Measurements from ENCODE around the gene KCTD13. TPM values are rescaled to one million over a fixed set of nuclear protein-coding genes. Genes with fewer than 3 reads are reported as not detected.
A peak's percentile ranks its signal among the peaks of the same experiment; 100 is the strongest.

The KCTD13 gene
- total RNA-seq, 3 donors from 2014 or later = 14.3 to 20.5 (median 18.7) TPM

DNA sequence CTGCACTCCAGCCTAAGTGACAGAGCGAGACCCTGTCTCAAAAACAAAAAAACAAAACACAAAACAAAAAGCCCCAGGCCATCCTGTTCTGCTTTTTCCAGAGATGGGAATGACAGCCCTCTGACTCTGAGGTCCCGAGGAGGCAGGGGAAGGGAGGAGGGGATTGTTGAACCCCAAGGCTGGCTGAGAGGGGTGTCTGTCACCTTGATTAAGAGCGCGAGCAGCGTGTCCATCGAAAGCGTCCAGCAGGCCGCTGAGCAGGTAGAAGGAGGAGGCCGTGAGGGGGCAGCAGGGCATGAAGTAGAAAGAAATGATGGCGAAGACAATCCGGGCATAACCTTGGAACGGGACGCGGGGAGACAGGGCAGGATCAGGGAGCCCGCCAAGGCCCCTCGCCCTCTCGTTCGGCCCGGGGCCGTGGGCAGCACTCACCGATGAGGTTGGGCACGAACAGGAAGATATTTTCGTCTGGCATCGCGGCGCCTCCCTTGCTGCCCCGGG is 63.6 kb downstream of the KCTD13 start:
- no peak for DNase-seq (ENCODE audit: low spot score in 2 of 2)
- peak overlapping the region; percentile 90 to 92 for H3K27ac ChIP-seq

DNA sequence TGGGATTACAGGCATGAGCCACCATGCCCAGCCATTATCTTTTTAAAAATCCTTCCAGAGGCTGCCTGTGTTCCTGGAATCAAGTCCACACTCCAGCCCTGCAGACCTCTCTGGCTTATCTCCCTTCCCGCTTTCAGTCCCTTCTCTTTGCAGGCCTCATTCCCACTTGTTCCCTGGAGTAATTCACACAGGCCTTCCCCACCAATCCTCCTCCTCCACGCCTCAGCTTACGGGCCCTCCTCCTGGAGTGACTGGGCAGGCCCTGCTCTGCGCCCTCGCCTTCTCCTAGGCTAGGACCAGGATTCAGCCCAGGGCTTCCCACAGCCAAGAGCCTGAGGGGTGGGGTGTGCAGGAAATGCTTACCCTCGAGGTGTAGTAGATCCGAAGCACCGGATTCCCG is 65.8 kb downstream of the KCTD13 start:
- TF ChIP-seq POLR2AphosphoS5 (IDR thresholded peaks at IDR 0.05) = no peak
- no peak for TF ChIP-seq POLR2A (IDR thresholded peaks at IDR 0.05)
- TF ChIP-seq, protein P1, sequence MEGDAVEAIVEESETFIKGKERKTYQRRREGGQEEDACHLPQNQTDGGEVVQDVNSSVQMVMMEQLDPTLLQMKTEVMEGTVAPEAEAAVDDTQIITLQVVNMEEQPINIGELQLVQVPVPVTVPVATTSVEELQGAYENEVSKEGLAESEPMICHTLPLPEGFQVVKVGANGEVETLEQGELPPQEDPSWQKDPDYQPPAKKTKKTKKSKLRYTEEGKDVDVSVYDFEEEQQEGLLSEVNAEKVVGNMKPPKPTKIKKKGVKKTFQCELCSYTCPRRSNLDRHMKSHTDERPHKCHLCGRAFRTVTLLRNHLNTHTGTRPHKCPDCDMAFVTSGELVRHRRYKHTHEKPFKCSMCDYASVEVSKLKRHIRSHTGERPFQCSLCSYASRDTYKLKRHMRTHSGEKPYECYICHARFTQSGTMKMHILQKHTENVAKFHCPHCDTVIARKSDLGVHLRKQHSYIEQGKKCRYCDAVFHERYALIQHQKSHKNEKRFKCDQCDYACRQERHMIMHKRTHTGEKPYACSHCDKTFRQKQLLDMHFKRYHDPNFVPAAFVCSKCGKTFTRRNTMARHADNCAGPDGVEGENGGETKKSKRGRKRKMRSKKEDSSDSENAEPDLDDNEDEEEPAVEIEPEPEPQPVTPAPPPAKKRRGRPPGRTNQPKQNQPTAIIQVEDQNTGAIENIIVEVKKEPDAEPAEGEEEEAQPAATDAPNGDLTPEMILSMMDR (IDR thresholded peaks at IDR 0.05) = no peak
- no peaks in the 10 kb centered on the region for H3K27me3 ChIP-seq
- no peaks in the 10 kb centered on the region for H3K9me3 ChIP-seq
- H3K36me3 ChIP-seq = no peaks in the 10 kb centered on the region
- intact Hi-C loops (cut with DNase I; ENCODE audit: low total_unique reads) = loop anchor here (10.0 kb wide), 2 partner anchors 55 to 155 kb away; partner anchors contain the start of genes DOC2A and MAZ
- DNase-seq (ENCODE audit: low spot score in 2 of 2) = no peak
- no peak overlapping the region for H3K4me3 ChIP-seq
- H3K27ac ChIP-seq = peak overlapping the region; percentile 13 to 20
- H3K4me1 ChIP-seq = peaks cover 3 to 10% of the 10 kb centered on the region in 2 donors

More for the DNA sequence above, 63.6 kb downstream of the KCTD13 start:
- Histone ChIP-seq H3K9me3 (no peaks in the 10 kb centered on the region), H3K36me3 (no peaks in the 10 kb centered on the region), H3K4me3 (peak overlapping the region; percentile 68 to 97 (median 95)), H3K4me1 (peaks cover 3 to 10% of the 10 kb centered on the region in 2 donors), H3K27me3 (no peaks in the 10 kb centered on the region)
- intact Hi-C loops (cut with DNase I; ENCODE audit: low total_unique reads) = loop anchor here (10.0 kb wide), 2 partner anchors 58 to 152 kb away; partner anchors contain the start of genes DOC2A and MAZ
- TF ChIP-seq, protein P1 (IDR thresholded peaks at IDR 0.05) = no peak
- no peak for TF ChIP-seq POLR2AphosphoS5 (IDR thresholded peaks at IDR 0.05)
- no peak for TF ChIP-seq POLR2A (IDR thresholded peaks at IDR 0.05)

DNA sequence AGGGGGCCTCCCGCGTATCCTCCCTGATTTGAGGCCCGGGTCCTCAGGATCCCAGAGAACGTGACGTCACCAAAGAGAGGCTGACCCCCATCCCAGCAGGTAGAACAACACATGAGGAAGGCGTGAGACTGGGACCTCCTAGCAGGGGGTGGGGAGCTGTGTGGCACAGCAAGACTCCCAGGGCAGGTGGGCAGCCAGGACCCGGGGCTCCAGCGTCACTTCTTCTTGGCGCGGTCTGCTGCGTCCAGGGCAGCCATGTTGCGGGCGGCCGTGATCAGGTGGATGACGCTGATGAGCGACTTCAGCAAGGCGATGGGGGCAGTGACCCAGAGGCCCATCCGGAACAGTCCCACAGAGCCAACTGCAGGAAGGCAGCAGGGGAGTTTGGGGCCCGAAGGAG is 67.1 kb downstream of the KCTD13 start:
- no peaks in the 10 kb centered on the region for H3K27me3 ChIP-seq
- TF ChIP-seq, protein P1 (IDR thresholded peaks at IDR 0.05) = no peak
- TF ChIP-seq POLR2AphosphoS5 (IDR thresholded peaks at IDR 0.05) (no peak), POLR2A (IDR thresholded peaks at IDR 0.05) (no peak)
- no peak for DNase-seq (ENCODE audit: low spot score in 2 of 2)
- H3K36me3 ChIP-seq = no peaks in the 10 kb centered on the region
- intact Hi-C loops (cut with DNase I; ENCODE audit: low total_unique reads) = no loop called here
- no peaks in the 10 kb centered on the region for H3K9me3 ChIP-seq
- no peak overlapping the region for H3K4me3 ChIP-seq
- peak overlapping the region in 1 of 2 donors; percentile 39 for H3K27ac ChIP-seq
- H3K4me1 ChIP-seq = peaks cover 3 to 10% of the 10 kb centered on the region in 2 donors

DNA sequence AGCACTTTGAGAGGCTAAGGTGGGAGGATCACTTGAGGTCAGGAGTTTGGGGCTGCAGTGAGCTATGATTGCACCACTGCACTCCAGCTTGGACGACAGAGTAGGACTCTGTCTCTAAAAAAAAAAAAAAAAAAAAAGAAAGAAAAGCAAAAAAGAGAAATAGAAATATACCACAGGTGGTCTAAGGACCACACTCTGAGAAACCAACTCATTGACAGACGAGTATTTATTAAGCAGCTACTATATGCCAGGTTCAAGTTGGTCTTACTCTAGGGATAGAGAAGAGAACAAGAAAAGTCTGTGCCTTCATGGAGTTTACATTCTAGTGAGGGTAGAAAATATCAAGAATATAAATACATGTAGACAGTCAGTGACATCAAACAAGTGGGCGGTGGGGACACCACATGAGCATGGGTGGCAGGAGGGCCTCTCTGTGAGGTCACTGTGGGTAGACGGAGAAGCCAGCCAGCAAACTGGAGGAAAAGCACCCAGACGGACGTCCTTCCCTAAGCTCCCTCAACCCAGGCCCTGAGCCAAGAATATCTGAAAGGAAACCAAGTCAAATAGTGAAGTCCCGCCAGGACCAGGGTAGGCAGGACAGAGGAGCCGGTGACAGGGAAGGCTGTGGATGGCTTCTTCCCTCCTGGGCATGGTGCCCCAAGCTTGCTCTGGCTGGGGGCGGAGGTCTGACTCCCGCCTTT is 67.7 kb downstream of the KCTD13 start:
- TF ChIP-seq, protein P1 (IDR thresholded peaks at IDR 0.05) = no peak
- TF ChIP-seq POLR2A (IDR thresholded peaks at IDR 0.05) (no peak), POLR2AphosphoS5 (IDR thresholded peaks at IDR 0.05) (no peak)
- no peak for DNase-seq (ENCODE audit: low spot score in 2 of 2)
- no peak overlapping the region for H3K4me3 ChIP-seq
- H3K36me3 ChIP-seq = no peaks in the 10 kb centered on the region
- intact Hi-C loops (cut with DNase I; ENCODE audit: low total_unique reads) = no loop called here
- peak overlapping the region in 1 of 2 donors; percentile 39 for H3K27ac ChIP-seq
- no peaks in the 10 kb centered on the region for H3K27me3 ChIP-seq
- peaks cover 3 to 10% of the 10 kb centered on the region in 2 donors for H3K4me1 ChIP-seq
- no peaks in the 10 kb centered on the region for H3K9me3 ChIP-seq

DNA sequence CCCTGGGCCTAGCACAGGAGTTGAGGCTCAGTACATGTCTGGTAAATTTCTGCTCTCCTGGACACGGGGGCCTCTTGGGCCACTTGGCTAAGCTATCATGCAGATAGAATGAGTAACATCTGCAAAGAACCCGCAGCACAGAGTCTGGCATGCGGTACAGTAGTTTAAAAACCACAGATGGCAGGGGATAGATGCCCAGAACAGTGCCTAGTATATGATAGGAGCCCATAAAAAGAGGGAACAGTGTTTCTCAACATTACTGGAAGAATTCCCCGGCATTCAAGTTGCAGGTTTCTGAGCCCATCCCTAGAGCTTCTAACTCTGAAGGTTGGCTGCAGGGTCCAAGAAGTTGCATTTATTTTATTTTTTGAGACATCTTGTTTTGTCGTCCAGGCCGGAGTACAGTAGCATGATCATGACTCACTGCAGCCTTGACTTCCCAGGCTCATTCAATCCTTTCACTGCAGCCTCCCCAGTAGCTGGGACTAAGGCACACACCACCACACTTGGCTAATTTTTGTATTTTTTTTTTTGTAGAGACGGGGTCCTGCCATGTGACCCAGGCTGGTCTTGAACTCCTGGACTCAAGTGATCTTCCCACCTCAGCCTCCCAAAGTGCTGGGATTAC is 68.8 kb downstream of the KCTD13 start:
- peak overlapping the region in 1 of 2 donors; percentile 58 for H3K27ac ChIP-seq
- intact Hi-C loops (cut with DNase I; ENCODE audit: low total_unique reads) = no loop called here
- TF ChIP-seq, protein P1 (IDR thresholded peaks at IDR 0.05) = no peak
- no peak for TF ChIP-seq POLR2A (IDR thresholded peaks at IDR 0.05)

More for the DNA sequence above, 68.8 kb downstream of the KCTD13 start:
- no peaks in the 10 kb centered on the region for H3K27me3 ChIP-seq
- peaks cover 3 to 9% of the 10 kb centered on the region in 2 donors for H3K4me1 ChIP-seq
- H3K9me3 ChIP-seq = no peaks in the 10 kb centered on the region
- H3K4me3 ChIP-seq = no peak overlapping the region
- no peak for DNase-seq (ENCODE audit: low spot score in 2 of 2)
- H3K36me3 ChIP-seq = no peaks in the 10 kb centered on the region

Measured in breast epithelium (tissue), 4 donors.